BJ (cell line): ENCODE results near the gene SORBS2. TPM values are rescaled to one million over a fixed set of nuclear protein-coding genes. Genes with fewer than 3 reads are reported as not detected.

Experiments
- CTCF ChIA-PET: fragments of 350-600 bp; formaldehyde crosslinking; extraction: SDS; loops from one replicate; lab custom pipeline; 2021; ENCODE audit warnings: antibody characterized with exemption, inconsistent platforms; lab: Yijun Ruan, JAX
- POLR2A ChIA-PET: fragments of 300-600 bp; sonication (Branson Sonifier 250); formaldehyde crosslinking; extraction: SDS; loops from one replicate; lab custom pipeline; 2021; ENCODE audit warnings: antibody characterized with exemption; lab: Charles Lee
- DNase-seq: peaks from one replicate; pipeline ENCODE4 v3.0.0-alpha.2; 2011; ENCODE audit warnings: low read depth
- H3K27me3 ChIP-seq: 2 replicates; pipeline ENCODE4 v1.6.0; 2011; ENCODE audit warnings: low read length; ENCODE audit not compliant: control insufficient read depth, insufficient read depth
- H3K36me3 ChIP-seq: 2 replicates; pipeline ENCODE4 v1.5.1; 2011; ENCODE audit warnings: low read length; ENCODE audit not compliant: control insufficient read depth, insufficient read depth
- H3K4me3 ChIP-seq: 2 replicates; pipeline ENCODE4 v1.5.1; 2011; ENCODE audit warnings: low read depth, mild to moderate bottlenecking, control low read depth, low read length
- polyA plus RNA-seq: library from polyadenylated mRNA; depleted of rRNA; stranded (reverse); fragments of >200 nt; gene quantifications from 2 replicates; pipeline ENCODE4 v1.2.3, GENCODE V29; 2011
- TF ChIP-seq, protein P1 (sequence below): IDR thresholded peaks from 2 replicates; pipeline ENCODE4 v1.5.1; 2011; ENCODE audit warnings: low read depth, mild to moderate bottlenecking, control low read depth, inconsistent platforms, low read length, moderate library complexity; ENCODE audit not compliant: insufficient read depth

The SORBS2 gene
- polyA plus RNA-seq, 1 experiment = 9.1 TPM

DNA sequence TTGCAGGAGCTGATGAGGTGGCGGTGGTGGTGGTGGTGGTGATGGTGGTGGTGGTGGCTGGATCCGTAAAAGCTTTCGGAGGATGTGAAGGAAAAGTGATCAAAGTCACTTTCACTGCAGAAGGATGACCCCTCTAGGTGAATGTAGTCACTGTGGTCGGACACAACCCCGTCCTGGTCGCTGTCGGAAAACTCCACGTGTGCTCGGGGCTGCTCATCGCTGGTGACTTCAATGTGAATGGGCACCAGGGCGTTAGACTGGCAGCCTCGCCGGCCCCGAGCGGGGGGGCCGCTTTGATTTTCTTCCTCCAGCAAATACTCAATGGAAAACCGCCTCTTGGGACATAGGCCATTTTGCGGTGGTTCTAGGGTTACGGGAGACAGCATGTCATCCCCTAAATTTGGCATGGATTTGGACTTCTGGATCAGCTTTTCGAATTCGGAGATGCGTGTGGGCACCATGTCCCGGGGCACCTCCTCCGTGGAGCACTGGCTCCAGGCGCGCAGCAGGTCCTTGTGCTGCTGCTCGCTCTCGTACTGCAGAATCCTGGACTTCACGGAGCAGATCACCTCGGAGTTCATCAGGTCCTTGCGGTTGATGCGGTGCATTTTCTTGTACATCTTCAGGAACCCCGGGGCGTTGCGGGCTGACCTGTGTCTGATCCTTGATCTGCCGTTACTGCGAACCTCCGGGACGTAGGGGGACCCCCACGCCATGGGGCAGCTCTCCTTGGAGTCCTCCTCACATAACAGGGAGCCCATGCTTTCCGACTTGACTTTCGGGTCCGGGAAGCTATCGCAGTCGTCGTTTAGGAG lies 188.3 kb downstream of the SORBS2 start:
- H3K4me3 ChIP-seq = no peak overlapping the region
- no peaks in the 10 kb centered on the region for H3K27me3 ChIP-seq
- ChIA-PET CTCF (interaction anchor here (0.6 to 2.5 kb wide), 4 partner anchors 12 to 395 kb away, joined by 3 to 7 read pairs (median 6); no protein-coding TSS in a partner anchor), POLR2A (no interaction called here)
- TF ChIP-seq, protein P1, sequence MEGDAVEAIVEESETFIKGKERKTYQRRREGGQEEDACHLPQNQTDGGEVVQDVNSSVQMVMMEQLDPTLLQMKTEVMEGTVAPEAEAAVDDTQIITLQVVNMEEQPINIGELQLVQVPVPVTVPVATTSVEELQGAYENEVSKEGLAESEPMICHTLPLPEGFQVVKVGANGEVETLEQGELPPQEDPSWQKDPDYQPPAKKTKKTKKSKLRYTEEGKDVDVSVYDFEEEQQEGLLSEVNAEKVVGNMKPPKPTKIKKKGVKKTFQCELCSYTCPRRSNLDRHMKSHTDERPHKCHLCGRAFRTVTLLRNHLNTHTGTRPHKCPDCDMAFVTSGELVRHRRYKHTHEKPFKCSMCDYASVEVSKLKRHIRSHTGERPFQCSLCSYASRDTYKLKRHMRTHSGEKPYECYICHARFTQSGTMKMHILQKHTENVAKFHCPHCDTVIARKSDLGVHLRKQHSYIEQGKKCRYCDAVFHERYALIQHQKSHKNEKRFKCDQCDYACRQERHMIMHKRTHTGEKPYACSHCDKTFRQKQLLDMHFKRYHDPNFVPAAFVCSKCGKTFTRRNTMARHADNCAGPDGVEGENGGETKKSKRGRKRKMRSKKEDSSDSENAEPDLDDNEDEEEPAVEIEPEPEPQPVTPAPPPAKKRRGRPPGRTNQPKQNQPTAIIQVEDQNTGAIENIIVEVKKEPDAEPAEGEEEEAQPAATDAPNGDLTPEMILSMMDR = no peak
- no peak for DNase-seq
- no peaks in the 10 kb centered on the region for H3K36me3 ChIP-seq

DNA sequence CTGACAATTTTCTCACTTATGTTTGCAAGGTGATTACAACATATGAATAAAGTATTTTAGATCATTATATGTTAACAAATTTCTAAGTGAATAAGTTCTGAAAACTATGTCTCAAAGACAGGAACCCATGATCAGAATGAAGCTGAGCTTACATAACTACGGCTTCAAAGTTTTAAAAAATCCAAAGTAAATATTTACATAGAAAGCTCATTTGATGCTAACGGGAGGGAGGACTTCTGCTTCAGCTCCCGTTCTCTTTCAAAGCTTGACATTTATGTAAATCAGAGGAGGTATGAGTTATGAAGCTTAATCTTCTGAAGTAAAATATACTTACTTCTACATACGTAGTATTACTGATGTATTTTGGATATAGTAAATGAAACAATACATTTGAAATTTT lies 203.8 kb downstream of the SORBS2 start:
- POLR2A ChIA-PET = no interaction called here
- Histone ChIP-seq H3K27me3 (no peaks in the 10 kb centered on the region), H3K4me3 (no peak overlapping the region), H3K36me3 (no peaks in the 10 kb centered on the region)
- no peak for DNase-seq
- CTCF ChIA-PET = interaction anchor here (0.8 to 5.7 kb wide), 4 partner anchors 11 to 136 kb away, joined by 3 to 36 read pairs (median 4); partner anchors contain the start of gene CCDC110
- TF ChIP-seq, protein P1 = no peak

GRCh38 chr4:185602397-185602796 lies 209.6 kb downstream of the SORBS2 start:
- no peak overlapping the region for H3K4me3 ChIP-seq
- H3K27me3 ChIP-seq = 0 out of 2 replicates have a peak, but pooled peaks cover 1% of the 10 kb centered on the region
- POLR2A ChIA-PET = interaction anchor here (0.6 kb wide), 1 partner anchor 419 kb away, joined by 3 read pairs; no protein-coding TSS in a partner anchor
- CTCF ChIA-PET = no interaction called here
- H3K36me3 ChIP-seq = no peaks in the 10 kb centered on the region
- no peak for DNase-seq
- TF ChIP-seq, protein P1 = no peak

DNA sequence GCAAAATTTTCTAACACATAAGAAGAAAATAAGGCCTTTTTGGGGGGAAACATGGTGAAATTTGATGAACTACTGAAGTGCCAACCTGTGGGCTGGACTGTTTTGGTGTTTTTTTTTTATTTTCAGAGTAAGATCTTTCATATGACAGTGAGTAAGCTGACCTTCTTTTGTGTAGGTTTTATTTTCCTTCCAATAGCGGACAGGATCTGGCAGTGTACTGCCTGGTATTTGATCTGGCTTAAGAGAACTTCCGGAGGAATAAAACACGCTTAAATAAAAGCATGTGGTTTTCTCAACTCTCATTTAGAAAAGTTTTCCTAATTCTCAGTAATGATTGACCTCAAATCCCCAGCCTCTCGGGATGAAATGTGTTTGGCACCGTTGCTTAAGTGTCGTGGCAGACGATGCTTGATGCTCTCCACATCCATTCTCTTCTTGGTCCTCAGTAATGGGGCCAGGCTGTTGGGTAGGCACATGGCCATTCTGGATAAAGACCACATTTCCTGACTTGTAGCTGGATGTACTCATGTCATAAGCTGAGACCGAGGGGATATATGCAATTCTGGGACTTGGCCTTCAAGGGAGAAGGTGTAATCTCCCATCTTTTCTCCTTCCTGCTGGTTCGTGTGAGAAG lies 211.1 kb downstream of the SORBS2 start:
- DNase-seq = no peak
- Histone ChIP-seq H3K4me3 (no peak overlapping the region), H3K27me3 (0 out of 2 replicates have a peak, but pooled peaks cover 1% of the 10 kb centered on the region), H3K36me3 (no peaks in the 10 kb centered on the region)
- TF ChIP-seq, protein P1 = no peak
- ChIA-PET CTCF (interaction anchor here (0.8 to 1.3 kb wide), 2 partner anchors 437 to 560 kb away, joined by 4 to 5 read pairs; no protein-coding TSS in a partner anchor), POLR2A (no interaction called here)
